GM19238 (cell line): Measurements from ENCODE around the gene PPP4C.
"Not testable (repeated sequence)": the region's sequence is repeated elsewhere in the genome, so short reads cannot be mapped to it uniquely, and the experiment has no call there.

ENCODE experiments used
- DNase-seq: peaks from one replicate; pipeline ENCODE4 v3.0.0; 2011; ENCODE audit warnings: low spot score; ENCODE audit not compliant: insufficient read length

PPP4C gene

GRCh38 chr16:30096105-30096861 is 20.5 kb downstream of the PPP4C start, which contains the start of gene YPEL3:
YPEL3 (minus strand) TSS chr16:30096213; CDS start chr16:30095482, 731 bp downstream.
- peak; percentile 99 for DNase-seq

GRCh38 chr16:30096862-30097563 is 21.2 kb downstream of the PPP4C start:
- DNase-seq = no peak

GRCh38 chr16:30104090-30104489 is 28.3 kb downstream of the PPP4C start:
- DNase-seq = no peak

GRCh38 chr16:30104492-30104891 is 28.7 kb downstream of the PPP4C start:
- DNase-seq = no peak

- no peak for DNase-seq
These were observed 32.5 kb downstream of the PPP4C start for GRCh38 chr16:30108059-30108850.

- DNase-seq = no peak
These were observed 34.9 kb downstream of the PPP4C start for GRCh38 chr16:30110661-30111060.

GRCh38 chr16:30112197-30113030 is 36.6 kb downstream of the PPP4C start:
- DNase-seq = peak; percentile 50

GRCh38 chr16:30113031-30113710 is 37.4 kb downstream of the PPP4C start, which contains the start of gene GDPD3:
GDPD3 (minus strand) TSS chr16:30113537; CDS start chr16:30113478, 59 bp downstream.
- no peak for DNase-seq

GRCh38 chr16:30113711-30114333 is 38.0 kb downstream of the PPP4C start:
- no peak for DNase-seq

GRCh38 chr16:30114411-30114810 is 38.6 kb downstream of the PPP4C start:
- no peak for DNase-seq

GRCh38 chr16:30114833-30115232 is 39.0 kb downstream of the PPP4C start:
- DNase-seq = not testable (repeated sequence)

GRCh38 chr16:30115238-30115637 is 39.4 kb downstream of the PPP4C start:
- DNase-seq = no peak

GRCh38 chr16:30116291-30117207 is 40.8 kb downstream of the PPP4C start:
- DNase-seq = no peak

GRCh38 chr16:30117768-30118167 is 42.0 kb downstream of the PPP4C start:
- no peak for DNase-seq

- DNase-seq = no peak
These were observed 43.6 kb downstream of the PPP4C start for GRCh38 chr16:30119428-30119827.

- DNase-seq = no peak
These were observed 44.7 kb downstream of the PPP4C start for GRCh38 chr16:30120340-30121105.

GRCh38 chr16:30121741-30122571 is 46.2 kb downstream of the PPP4C start:
- DNase-seq = no peak
